Muscle of back (tissue), 11 donors: Measurements from ENCODE around the gene VWA2. TPM values are rescaled to one million over a fixed set of nuclear protein-coding genes. Genes with fewer than 3 reads are reported as not detected.

ENCODE experiments used
- DNase-seq, 3 donors: peaks; one replicate each; pipeline versions ENCODE4 v3.0.0 to v3.0.0-alpha.2; 2013
- polyA plus RNA-seq, 10 donors: library from polyadenylated mRNA; unstranded; fragments of 120-200 nt; gene quantifications; one replicate each; pipeline ENCODE4 v1.2.1, GENCODE V29; 2013; ENCODE audit not compliant: insufficient read length in 10 of 10

VWA2 gene
- polyA plus RNA-seq, 10 donors = 0.13 to 7.6 (median 0.33) TPM

- DNase-seq = no peak
Measured at GRCh38 chr10:114246679-114247305, 7.7 kb downstream of the VWA2 start.

- DNase-seq = no peak
Measured at GRCh38 chr10:114250236-114250635, 11.2 kb downstream of the VWA2 start.

GRCh38 chr10:114250716-114251115 lies 11.7 kb downstream of the VWA2 start:
- no peak for DNase-seq

GRCh38 chr10:114252092-114252491 lies 13.0 kb downstream of the VWA2 start:
- DNase-seq = no peak

GRCh38 chr10:114252883-114253282 lies 13.8 kb downstream of the VWA2 start:
- DNase-seq = no peak

- no peak for DNase-seq
Measured at GRCh38 chr10:114255227-114255626, 16.2 kb downstream of the VWA2 start.

GRCh38 chr10:114256008-114256765 lies 17.1 kb downstream of the VWA2 start:
- DNase-seq = no peak

- DNase-seq = no peak
Measured at GRCh38 chr10:114256822-114257221, 17.8 kb downstream of the VWA2 start.

GRCh38 chr10:114257498-114257897 lies 18.4 kb downstream of the VWA2 start:
- DNase-seq = peak; percentile 20 to 43 (median 37)

GRCh38 chr10:114258274-114258840 lies 19.3 kb downstream of the VWA2 start:
- DNase-seq = no peak

GRCh38 chr10:114259824-114260223 lies 20.8 kb downstream of the VWA2 start:
- no peak for DNase-seq

- DNase-seq = no peak
Measured at GRCh38 chr10:114260366-114260765, 21.3 kb downstream of the VWA2 start.

- no peak for DNase-seq
Measured at GRCh38 chr10:114261076-114261475, 22.0 kb downstream of the VWA2 start.

- no peak for DNase-seq
Measured at GRCh38 chr10:114262496-114262895, 23.4 kb downstream of the VWA2 start.

- DNase-seq = peak; percentile 18 to 57 (median 53)
Measured at GRCh38 chr10:114265392-114266053, 26.5 kb downstream of the VWA2 start.

- no peak for DNase-seq
Measured at GRCh38 chr10:114266521-114266920, 27.5 kb downstream of the VWA2 start.

GRCh38 chr10:114271075-114271778 lies 32.2 kb downstream of the VWA2 start:
- DNase-seq = peak in 1 of 3 donors; percentile 31

- DNase-seq = peak in 2 of 3 donors; percentile 38 to 86
Measured at GRCh38 chr10:114271779-114272167, 32.7 kb downstream of the VWA2 start.

GRCh38 chr10:114272696-114273095 lies 33.6 kb downstream of the VWA2 start:
- no peak for DNase-seq

GRCh38 chr10:114273910-114274309 lies 34.9 kb downstream of the VWA2 start:
- no peak for DNase-seq

- DNase-seq = no peak
Measured at GRCh38 chr10:114274616-114275453, 35.8 kb downstream of the VWA2 start.
